ENCODE data around the gene LAX1. TPM values are rescaled to one million over a fixed set of nuclear protein-coding genes. Genes with fewer than 3 reads are reported as not detected.
"Not testable (repeated sequence)": the region's sequence is repeated elsewhere in the genome, so short reads cannot be mapped to it uniquely, and the experiment has no call there.

Gene LAX1
- total RNA-seq, 1 donor from 2014 or later: 0.06 TPM

- no peak overlapping the region for H3K4me3 ChIP-seq (ENCODE audit: low read depth, low read length)
- no peak for TF ChIP-seq CTCF (conservative IDR thresholded peaks at IDR 0.05; ENCODE audit: low read depth, low read length)
- DNase-seq (ENCODE audit: low read depth): no peak
Observed at GRCh38 chr1:203781962-203782361, 17.0 kb downstream of the LAX1 start.

GRCh38 chr1:203789966-203790365 is 25.0 kb downstream of the LAX1 start:
- no peak overlapping the region for H3K4me3 ChIP-seq (ENCODE audit: low read depth, low read length)
- TF ChIP-seq CTCF (conservative IDR thresholded peaks at IDR 0.05; ENCODE audit: low read depth, low read length): no peak
- no peak for DNase-seq (ENCODE audit: low read depth)

- TF ChIP-seq CTCF (conservative IDR thresholded peaks at IDR 0.05; ENCODE audit: low read depth, low read length): no peak
- no peak overlapping the region for H3K4me3 ChIP-seq (ENCODE audit: low read depth, low read length)
- no peak for DNase-seq (ENCODE audit: low read depth)
Observed at GRCh38 chr1:203791498-203791897, 26.5 kb downstream of the LAX1 start.

GRCh38 chr1:203792486-203792885 is 27.5 kb downstream of the LAX1 start:
- H3K4me3 ChIP-seq (ENCODE audit: low read depth, low read length): no peak overlapping the region
- no peak for TF ChIP-seq CTCF (conservative IDR thresholded peaks at IDR 0.05; ENCODE audit: low read depth, low read length)
- DNase-seq (ENCODE audit: low read depth): no peak

- not testable (repeated sequence) for DNase-seq (ENCODE audit: low read depth); H3K4me3 ChIP-seq (ENCODE audit: low read depth, low read length)
Observed at GRCh38 chr1:203793561-203793960, 28.6 kb downstream of the LAX1 start.

- TF ChIP-seq CTCF (conservative IDR thresholded peaks at IDR 0.05; ENCODE audit: low read depth, low read length): no peak
- no peak for DNase-seq (ENCODE audit: low read depth)
- peak overlapping the region; percentile 90 for H3K4me3 ChIP-seq (ENCODE audit: low read depth, low read length)
Observed at GRCh38 chr1:203794764-203795440, 29.9 kb downstream of the LAX1 start.

- no peak for TF ChIP-seq CTCF (conservative IDR thresholded peaks at IDR 0.05; ENCODE audit: low read depth, low read length)
Observed at GRCh38 chr1:203795441-203796235, 30.7 kb downstream of the LAX1 start, which contains the start of the genes ZBED6 and ZC3H11A. Gene ZBED6, plus strand, starts transcription at chr1:203795623. Its CDS starts 1,900 bp downstream, at chr1:203797523. Gene ZC3H11A, plus strand, starts transcription at chr1:203795623. Its CDS starts 21,448 bp downstream, at chr1:203817071.

More at GRCh38 chr1:203795441-203796235, 30.7 kb downstream of the LAX1 start, which contains the start of the genes ZBED6 and ZC3H11A:
- peak; percentile 79 for DNase-seq (ENCODE audit: low read depth)
- H3K4me3 ChIP-seq (ENCODE audit: low read depth, low read length): peak within 1 kb of the TSS; percentile 90
